Subcutaneous adipose tissue (tissue), 4 donors: ENCODE data around the gene SDHD. TPM values are rescaled to one million over a fixed set of nuclear protein-coding genes. Genes with fewer than 3 reads are reported as not detected.

Source experiments
- total RNA-seq, 4 donors: library from RNA; depleted of rRNA; stranded (reverse); fragments of >200 nt; gene quantifications; one replicate each; pipeline ENCODE4 v1.1.0, GENCODE V29; 2016
- TF ChIP-seq, protein P1 (sequence below): fragments of 450-650 bp; IDR thresholded peaks from one replicate; pipeline ENCODE4 v1.5.1; 2016; ENCODE audit warnings: low read depth, mild to moderate bottlenecking, control low read depth, antibody characterized with exemption, moderate library complexity

SDHD gene
- total RNA-seq, 4 donors from 2014 or later, result 73.8 to 153 (median 103) TPM

- TF ChIP-seq, protein P1, sequence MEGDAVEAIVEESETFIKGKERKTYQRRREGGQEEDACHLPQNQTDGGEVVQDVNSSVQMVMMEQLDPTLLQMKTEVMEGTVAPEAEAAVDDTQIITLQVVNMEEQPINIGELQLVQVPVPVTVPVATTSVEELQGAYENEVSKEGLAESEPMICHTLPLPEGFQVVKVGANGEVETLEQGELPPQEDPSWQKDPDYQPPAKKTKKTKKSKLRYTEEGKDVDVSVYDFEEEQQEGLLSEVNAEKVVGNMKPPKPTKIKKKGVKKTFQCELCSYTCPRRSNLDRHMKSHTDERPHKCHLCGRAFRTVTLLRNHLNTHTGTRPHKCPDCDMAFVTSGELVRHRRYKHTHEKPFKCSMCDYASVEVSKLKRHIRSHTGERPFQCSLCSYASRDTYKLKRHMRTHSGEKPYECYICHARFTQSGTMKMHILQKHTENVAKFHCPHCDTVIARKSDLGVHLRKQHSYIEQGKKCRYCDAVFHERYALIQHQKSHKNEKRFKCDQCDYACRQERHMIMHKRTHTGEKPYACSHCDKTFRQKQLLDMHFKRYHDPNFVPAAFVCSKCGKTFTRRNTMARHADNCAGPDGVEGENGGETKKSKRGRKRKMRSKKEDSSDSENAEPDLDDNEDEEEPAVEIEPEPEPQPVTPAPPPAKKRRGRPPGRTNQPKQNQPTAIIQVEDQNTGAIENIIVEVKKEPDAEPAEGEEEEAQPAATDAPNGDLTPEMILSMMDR, result no peak
Measured at GRCh38 chr11:112114460-112114859, 27.8 kb downstream of the SDHD start.

- TF ChIP-seq, protein P1, result no peak
Measured at GRCh38 chr11:112115386-112115785, 28.7 kb downstream of the SDHD start.

DNA sequence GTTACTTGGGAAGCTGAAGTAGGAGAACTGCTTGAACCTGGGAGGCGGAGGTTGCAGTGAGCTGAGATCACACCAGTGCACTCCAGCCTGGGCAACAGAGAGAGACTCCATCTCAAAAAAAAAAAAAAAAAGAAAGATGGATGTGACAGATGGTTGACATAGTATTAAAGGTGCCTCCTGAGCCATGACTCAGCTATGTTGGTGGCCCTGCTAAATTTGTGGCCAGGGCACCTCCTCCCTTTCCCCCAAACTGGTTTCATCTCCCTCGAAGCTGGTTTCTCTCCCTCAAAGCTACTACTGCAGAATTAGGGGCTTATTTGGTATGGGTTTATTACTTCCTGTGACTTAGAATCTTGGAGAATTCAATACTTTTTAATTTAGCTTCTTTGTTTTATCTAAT is 31.5 kb downstream of the SDHD start:
- TF ChIP-seq, protein P1, result no peak

- TF ChIP-seq, protein P1, result no peak
Measured at GRCh38 chr11:112121981-112122615, 35.4 kb downstream of the SDHD start.

DNA sequence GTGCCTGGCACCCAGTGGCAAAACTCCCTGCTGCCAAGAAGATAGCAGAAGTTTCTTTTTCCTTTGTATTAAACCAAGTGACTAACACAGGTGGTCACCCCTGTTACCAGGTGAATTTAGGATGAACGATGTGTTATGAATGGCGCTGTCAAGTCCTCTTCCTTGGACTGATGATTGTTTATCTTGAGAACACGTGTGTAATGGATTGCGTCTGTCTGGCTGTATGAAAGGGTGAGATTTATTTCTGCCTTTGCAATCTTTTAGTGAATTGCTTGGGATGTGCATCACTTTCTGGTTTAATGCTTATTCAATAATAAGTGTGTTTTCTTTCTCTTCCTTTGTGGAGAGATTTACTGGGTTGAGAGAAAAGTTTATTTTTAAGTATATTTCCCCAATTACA is 36.5 kb downstream of the SDHD start:
- TF ChIP-seq, protein P1, result no peak

- TF ChIP-seq, protein P1, result no peak
Measured at GRCh38 chr11:112127056-112127455, 40.4 kb downstream of the SDHD start.

- TF ChIP-seq, protein P1, result no peak
Measured at GRCh38 chr11:112128483-112129121, 41.9 kb downstream of the SDHD start.
